BE2C (cell line): Measurements from ENCODE around the gene SYT1.

Experiments
- DNase-seq: peaks from one replicate; pipeline ENCODE4 v3.0.0-alpha.2; 2020
- H3K27me3 ChIP-seq: fragments of 250-450 bp; sonication (Bioruptor Pico); 2 replicates; pipeline ENCODE4 v1.5.1; 2020; ENCODE audit warnings: mild to moderate bottlenecking
- H3K36me3 ChIP-seq: fragments of 250-450 bp; sonication (Bioruptor Pico); 2 replicates; pipeline ENCODE4 v1.5.1; 2020; ENCODE audit warnings: mild to moderate bottlenecking
- H3K4me1 ChIP-seq: fragments of 250-450 bp; sonication (Bioruptor Pico); 2 replicates; pipeline ENCODE4 v1.5.1; 2020
- H3K4me3 ChIP-seq: 2 replicates; pipeline ENCODE4 v1.5.1; 2011; ENCODE audit warnings: low read depth, low read length
- H3K9me3 ChIP-seq: fragments of 250-450 bp; sonication (Bioruptor Pico); 2 replicates; pipeline ENCODE4 v1.5.1; 2020
- TF ChIP-seq, protein P1 (sequence below): IDR thresholded peaks from 2 replicates; pipeline ENCODE4 v1.5.1; 2012; ENCODE audit warnings: mild to moderate bottlenecking, low read depth, low read length

SYT1 gene

GRCh38 chr12:79291711-79292110 is 427.1 kb downstream of the SYT1 start:
- TF ChIP-seq, protein P1, sequence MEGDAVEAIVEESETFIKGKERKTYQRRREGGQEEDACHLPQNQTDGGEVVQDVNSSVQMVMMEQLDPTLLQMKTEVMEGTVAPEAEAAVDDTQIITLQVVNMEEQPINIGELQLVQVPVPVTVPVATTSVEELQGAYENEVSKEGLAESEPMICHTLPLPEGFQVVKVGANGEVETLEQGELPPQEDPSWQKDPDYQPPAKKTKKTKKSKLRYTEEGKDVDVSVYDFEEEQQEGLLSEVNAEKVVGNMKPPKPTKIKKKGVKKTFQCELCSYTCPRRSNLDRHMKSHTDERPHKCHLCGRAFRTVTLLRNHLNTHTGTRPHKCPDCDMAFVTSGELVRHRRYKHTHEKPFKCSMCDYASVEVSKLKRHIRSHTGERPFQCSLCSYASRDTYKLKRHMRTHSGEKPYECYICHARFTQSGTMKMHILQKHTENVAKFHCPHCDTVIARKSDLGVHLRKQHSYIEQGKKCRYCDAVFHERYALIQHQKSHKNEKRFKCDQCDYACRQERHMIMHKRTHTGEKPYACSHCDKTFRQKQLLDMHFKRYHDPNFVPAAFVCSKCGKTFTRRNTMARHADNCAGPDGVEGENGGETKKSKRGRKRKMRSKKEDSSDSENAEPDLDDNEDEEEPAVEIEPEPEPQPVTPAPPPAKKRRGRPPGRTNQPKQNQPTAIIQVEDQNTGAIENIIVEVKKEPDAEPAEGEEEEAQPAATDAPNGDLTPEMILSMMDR: no peak
- Histone ChIP-seq H3K36me3 (peaks cover 56% of the 10 kb centered on the region), H3K27me3 (no peaks in the 10 kb centered on the region), H3K4me1 (peaks cover 22% of the 10 kb centered on the region), H3K4me3 (no peak overlapping the region), H3K9me3 (no peaks in the 10 kb centered on the region)
- DNase-seq: no peak

- Histone ChIP-seq H3K4me1 (peaks cover 34% of the 10 kb centered on the region), H3K9me3 (no peaks in the 10 kb centered on the region), H3K27me3 (no peaks in the 10 kb centered on the region), H3K4me3 (no peak overlapping the region), H3K36me3 (peaks cover 72% of the 10 kb centered on the region)
- TF ChIP-seq, protein P1: no peak
- DNase-seq: no peak
These were observed 430.0 kb downstream of the SYT1 start for GRCh38 chr12:79294590-79294989.

DNA sequence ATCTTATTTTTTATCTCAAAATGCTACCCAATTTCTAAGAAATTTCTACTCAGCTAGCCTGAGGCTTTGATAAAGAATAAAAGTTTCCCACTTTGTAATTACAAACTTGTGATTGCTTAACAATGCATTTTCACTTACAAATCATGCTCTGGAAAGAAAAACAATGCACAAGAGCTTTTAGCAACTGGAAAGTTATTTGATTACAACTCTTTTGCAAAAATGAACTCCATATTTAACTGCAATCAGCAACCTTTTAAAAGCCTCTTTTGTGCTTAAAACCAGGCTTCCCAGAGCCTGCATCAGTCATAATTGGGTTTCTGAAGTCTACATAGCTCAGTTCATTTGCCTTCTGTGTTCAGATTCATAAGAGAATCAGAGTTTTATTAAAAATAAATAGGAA is 431.0 kb downstream of the SYT1 start:
- TF ChIP-seq, protein P1: no peak
- Histone ChIP-seq H3K4me1 (peaks cover 34% of the 10 kb centered on the region), H3K9me3 (no peaks in the 10 kb centered on the region), H3K27me3 (no peaks in the 10 kb centered on the region), H3K36me3 (peaks cover 74% of the 10 kb centered on the region), H3K4me3 (no peak overlapping the region)
- DNase-seq: no peak

DNA sequence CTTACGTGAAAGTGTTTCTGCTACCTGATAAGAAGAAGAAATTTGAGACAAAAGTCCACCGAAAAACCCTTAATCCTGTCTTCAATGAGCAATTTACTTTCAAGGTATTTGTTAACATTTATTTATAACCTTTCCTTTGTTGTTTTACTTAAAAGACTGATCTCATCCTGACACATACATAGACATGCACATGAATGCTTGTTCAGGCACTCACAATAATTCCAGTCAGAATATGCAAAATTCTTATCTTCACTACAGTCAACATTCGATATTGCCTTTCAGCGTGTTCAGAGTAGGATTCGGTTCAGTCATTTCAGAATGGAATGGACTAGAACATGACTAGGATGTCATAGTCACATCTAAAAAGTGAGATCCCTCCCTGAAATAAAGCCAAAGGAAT is 431.6 kb downstream of the SYT1 start:
- DNase-seq: no peak
- peaks cover 34% of the 10 kb centered on the region for H3K4me1 ChIP-seq
- no peaks in the 10 kb centered on the region for H3K27me3 ChIP-seq
- no peaks in the 10 kb centered on the region for H3K9me3 ChIP-seq
- TF ChIP-seq, protein P1: no peak
- H3K36me3 ChIP-seq: peaks cover 73% of the 10 kb centered on the region
- no peak overlapping the region for H3K4me3 ChIP-seq

DNA sequence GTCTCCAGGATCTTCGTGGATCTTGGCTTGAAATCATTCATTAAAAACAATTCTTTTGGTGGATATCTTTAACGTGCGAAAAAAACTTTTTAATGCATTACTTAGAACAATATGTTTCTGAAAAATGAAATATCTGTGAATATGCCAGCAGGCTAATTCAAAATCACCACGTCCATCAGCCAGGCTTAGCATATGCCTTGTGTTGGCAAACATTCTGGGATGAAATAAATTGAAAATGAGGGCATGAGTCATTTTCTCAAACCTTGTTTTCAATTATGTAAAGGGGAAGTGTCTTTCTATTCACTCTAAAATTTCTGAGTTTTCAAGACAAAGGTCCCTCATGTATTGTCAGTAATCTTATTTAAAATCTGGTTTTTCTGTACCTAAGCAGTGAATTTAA is 432.3 kb downstream of the SYT1 start:
- H3K9me3 ChIP-seq: no peaks in the 10 kb centered on the region
- no peak for DNase-seq
- H3K4me1 ChIP-seq: peaks cover 34% of the 10 kb centered on the region
- no peak overlapping the region for H3K4me3 ChIP-seq
- peaks cover 70% of the 10 kb centered on the region for H3K36me3 ChIP-seq
- TF ChIP-seq, protein P1: no peak
- H3K27me3 ChIP-seq: no peaks in the 10 kb centered on the region

- no peak for DNase-seq
- TF ChIP-seq, protein P1: no peak
- peaks cover 62% of the 10 kb centered on the region for H3K36me3 ChIP-seq
These were observed 433.9 kb downstream of the SYT1 start for GRCh38 chr12:79298506-79298905.

More at GRCh38 chr12:79298506-79298905, 433.9 kb downstream of the SYT1 start:
- Histone ChIP-seq H3K9me3 (no peaks in the 10 kb centered on the region), H3K4me3 (no peak overlapping the region), H3K4me1 (peaks cover 34% of the 10 kb centered on the region), H3K27me3 (no peaks in the 10 kb centered on the region)
